ENCODE data around the gene SAMD4A. TPM values are rescaled to one million over a fixed set of nuclear protein-coding genes. Genes with fewer than 3 reads are reported as not detected.

The SAMD4A gene
- total RNA-seq, 1 experiment from 2014 or later, result 9.6 TPM

DNA sequence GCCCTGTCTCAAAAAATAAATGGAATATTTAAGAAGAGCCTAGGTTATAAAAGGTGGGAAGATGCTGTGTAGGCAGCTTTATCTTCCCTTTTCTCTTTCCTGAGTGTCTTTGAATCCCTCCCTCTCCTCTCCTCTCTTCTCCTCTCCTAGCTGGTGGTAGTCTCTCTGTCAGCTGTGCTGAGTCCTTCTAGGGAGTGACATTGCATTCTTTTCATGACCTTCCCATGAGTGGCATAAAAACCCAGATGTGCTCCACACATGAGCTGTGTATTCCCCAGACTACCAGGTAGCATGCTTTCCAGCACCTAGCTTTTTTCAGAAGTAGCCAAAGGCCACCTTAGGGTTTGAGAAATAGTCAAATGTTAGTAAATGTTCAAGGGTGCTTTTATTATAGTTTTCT lies 23.6 kb downstream of the SAMD4A start:
- Histone ChIP-seq H3K56ac (ENCODE audit: insufficient read length, low read depth, low read length) (no peak overlapping the region), H2BK5ac (ENCODE audit: insufficient read length, low read length) (no peak overlapping the region), H3K79me2 (ENCODE audit: insufficient read depth, low read length) (no peaks in the 10 kb centered on the region; the same call in 1 of the 2 replicates), H3K4ac (ENCODE audit: low read depth, low read length) (no peak overlapping the region), H3K9me3 (ENCODE audit: control insufficient read depth, low read depth, low read length) (no peaks in the 10 kb centered on the region), H3K4me1 (ENCODE audit: insufficient read depth, low read length) (no peaks in the 10 kb centered on the region), H3K27me3 (ENCODE audit: insufficient read depth, low read length) (no peaks in the 10 kb centered on the region), H4K8ac (replicated peaks; ENCODE audit: insufficient read length, low read depth, low read length) (no peak overlapping the region), H3K23ac (ENCODE audit: insufficient read length, low read depth, low read length) (no peak overlapping the region), H4K20me1 (ENCODE audit: control insufficient read depth, insufficient read depth, insufficient read length) (no peaks in the 10 kb centered on the region), H3K27ac (ENCODE audit: insufficient read length, low read depth, low read length) (no peak overlapping the region), H2AFZ (ENCODE audit: low read length) (no peak overlapping the region), H3K18ac (ENCODE audit: insufficient read length, low read depth, low read length) (no peak overlapping the region), H3K79me1 (ENCODE audit: insufficient read depth, low read depth, low read length, poor library complexity, severe bottlenecking) (no peaks in the 10 kb centered on the region), H4K5ac (ENCODE audit: insufficient read length, low read depth, low read length) (no peak overlapping the region), H3K9ac (ENCODE audit: extremely low read depth, insufficient read length, low read length) (no peak overlapping the region), H2BK20ac (ENCODE audit: low read depth, low read length, poor library complexity, severe bottlenecking) (no peak overlapping the region), H3K14ac (ENCODE audit: insufficient read depth, low read length) (no peak overlapping the region), H2BK12ac (ENCODE audit: insufficient read length, low read depth, low read length) (no peak overlapping the region), H3T11ph (ENCODE audit: low read length) (no peak overlapping the region), H3K4me2 (ENCODE audit: insufficient read depth, insufficient read length, low read length) (no peak overlapping the region), H3K23me2 (ENCODE audit: insufficient read length, low read depth, low read length, poor library complexity, severe bottlenecking) (no peaks in the 10 kb centered on the region), H2AK5ac (ENCODE audit: insufficient read length, low read length) (no peak overlapping the region), H2BK120ac (ENCODE audit: low read depth, low read length, poor library complexity, severe bottlenecking) (no peak overlapping the region), H2BK15ac (ENCODE audit: low read depth, low read length) (no peak overlapping the region), H4K91ac (ENCODE audit: insufficient read length, low read depth, low read length) (no peak overlapping the region)
- Mint-ChIP-seq H3K4me3 (no peak overlapping the region), H3K4me1 (peaks cover 0 to 3% of the 10 kb centered on the region in 2 experiments; a peak in 1 of 4 replicates), H3K27me3 (ENCODE audit: low read depth) (no peaks in the 10 kb centered on the region), H3K36me3 (ENCODE audit: insufficient read depth in 1 of 3, low read depth in 3 of 3) (no peaks in the 10 kb centered on the region), H3K9me3 (no peaks in the 10 kb centered on the region), H3K27ac (no peak overlapping the region)
- no peak for DNase-seq
- TF ChIP-seq, protein P1, sequence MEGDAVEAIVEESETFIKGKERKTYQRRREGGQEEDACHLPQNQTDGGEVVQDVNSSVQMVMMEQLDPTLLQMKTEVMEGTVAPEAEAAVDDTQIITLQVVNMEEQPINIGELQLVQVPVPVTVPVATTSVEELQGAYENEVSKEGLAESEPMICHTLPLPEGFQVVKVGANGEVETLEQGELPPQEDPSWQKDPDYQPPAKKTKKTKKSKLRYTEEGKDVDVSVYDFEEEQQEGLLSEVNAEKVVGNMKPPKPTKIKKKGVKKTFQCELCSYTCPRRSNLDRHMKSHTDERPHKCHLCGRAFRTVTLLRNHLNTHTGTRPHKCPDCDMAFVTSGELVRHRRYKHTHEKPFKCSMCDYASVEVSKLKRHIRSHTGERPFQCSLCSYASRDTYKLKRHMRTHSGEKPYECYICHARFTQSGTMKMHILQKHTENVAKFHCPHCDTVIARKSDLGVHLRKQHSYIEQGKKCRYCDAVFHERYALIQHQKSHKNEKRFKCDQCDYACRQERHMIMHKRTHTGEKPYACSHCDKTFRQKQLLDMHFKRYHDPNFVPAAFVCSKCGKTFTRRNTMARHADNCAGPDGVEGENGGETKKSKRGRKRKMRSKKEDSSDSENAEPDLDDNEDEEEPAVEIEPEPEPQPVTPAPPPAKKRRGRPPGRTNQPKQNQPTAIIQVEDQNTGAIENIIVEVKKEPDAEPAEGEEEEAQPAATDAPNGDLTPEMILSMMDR (conservative IDR thresholded peaks at IDR 0.05), result no peak
